B cell (primary cell): Measurements from ENCODE around the gene CLEC10A.

ENCODE experiments used
- CTCF ChIP-seq: fragments of 200-600 bp; IDR thresholded peaks from one replicate; pipeline ENCODE4 v1.8.0; 2022; ENCODE audit warnings: antibody characterized with exemption, mild to moderate bottlenecking
- EZH2 ChIP-seq: IDR thresholded peaks from 2 replicates; pipeline ENCODE4 v1.6.1; 2012; ENCODE audit warnings: borderline replicate concordance, low read depth, mild to moderate bottlenecking, moderate library complexity, low read length; ENCODE audit not compliant: insufficient read depth, poor library complexity, severe bottlenecking

GRCh38 chr17:7097940-7098339 lies 17.9 kb upstream of the CLEC10A start:
- TF ChIP-seq EZH2 (no peak), CTCF (no peak)
